ENCODE data around the gene ANKRD29. TPM values are rescaled to one million over a fixed set of nuclear protein-coding genes. Genes with fewer than 3 reads are reported as not detected.
"Not testable (repeated sequence)": the region's sequence is repeated elsewhere in the genome, so short reads cannot be mapped to it uniquely, and the experiment has no call there.

Gene ANKRD29
- total RNA-seq, 1 donor from 2014 or later: 72.0 TPM

DNA sequence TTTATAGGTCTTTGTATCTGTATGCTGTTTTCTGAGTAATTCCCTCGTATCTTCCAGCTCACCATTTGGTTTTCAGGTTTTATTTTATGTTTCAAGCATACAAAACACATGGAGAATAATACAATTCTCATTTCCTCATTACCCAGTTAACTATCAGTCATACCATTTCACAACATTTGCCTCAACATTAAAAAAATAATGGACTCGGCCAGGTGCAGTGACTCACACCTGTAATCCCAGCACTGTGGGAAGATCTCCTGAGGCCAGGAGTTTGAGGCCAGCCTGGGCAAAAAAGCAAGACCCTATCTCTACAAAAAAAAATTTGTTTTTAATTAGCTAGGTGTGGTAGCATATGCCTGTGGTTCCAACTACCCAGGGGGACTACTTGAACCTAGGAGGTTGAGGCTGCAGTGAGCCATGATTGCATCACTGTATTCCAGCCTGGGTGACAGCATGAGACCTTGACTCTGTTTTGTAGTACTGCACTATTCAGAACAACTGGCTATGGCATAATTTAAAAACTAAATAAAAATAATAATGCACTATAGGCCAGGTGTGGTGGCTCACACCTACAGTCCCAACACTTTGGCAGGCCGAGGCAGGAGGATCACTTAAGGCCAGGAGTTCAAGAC is 96.7 kb downstream of the ANKRD29 start:
- TF ChIP-seq, protein P1, sequence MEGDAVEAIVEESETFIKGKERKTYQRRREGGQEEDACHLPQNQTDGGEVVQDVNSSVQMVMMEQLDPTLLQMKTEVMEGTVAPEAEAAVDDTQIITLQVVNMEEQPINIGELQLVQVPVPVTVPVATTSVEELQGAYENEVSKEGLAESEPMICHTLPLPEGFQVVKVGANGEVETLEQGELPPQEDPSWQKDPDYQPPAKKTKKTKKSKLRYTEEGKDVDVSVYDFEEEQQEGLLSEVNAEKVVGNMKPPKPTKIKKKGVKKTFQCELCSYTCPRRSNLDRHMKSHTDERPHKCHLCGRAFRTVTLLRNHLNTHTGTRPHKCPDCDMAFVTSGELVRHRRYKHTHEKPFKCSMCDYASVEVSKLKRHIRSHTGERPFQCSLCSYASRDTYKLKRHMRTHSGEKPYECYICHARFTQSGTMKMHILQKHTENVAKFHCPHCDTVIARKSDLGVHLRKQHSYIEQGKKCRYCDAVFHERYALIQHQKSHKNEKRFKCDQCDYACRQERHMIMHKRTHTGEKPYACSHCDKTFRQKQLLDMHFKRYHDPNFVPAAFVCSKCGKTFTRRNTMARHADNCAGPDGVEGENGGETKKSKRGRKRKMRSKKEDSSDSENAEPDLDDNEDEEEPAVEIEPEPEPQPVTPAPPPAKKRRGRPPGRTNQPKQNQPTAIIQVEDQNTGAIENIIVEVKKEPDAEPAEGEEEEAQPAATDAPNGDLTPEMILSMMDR (IDR thresholded peaks at IDR 0.05): no peak
- Histone ChIP-seq H3K9me3 (no peaks in the 10 kb centered on the region), H3K27me3 (no peaks in the 10 kb centered on the region)

DNA sequence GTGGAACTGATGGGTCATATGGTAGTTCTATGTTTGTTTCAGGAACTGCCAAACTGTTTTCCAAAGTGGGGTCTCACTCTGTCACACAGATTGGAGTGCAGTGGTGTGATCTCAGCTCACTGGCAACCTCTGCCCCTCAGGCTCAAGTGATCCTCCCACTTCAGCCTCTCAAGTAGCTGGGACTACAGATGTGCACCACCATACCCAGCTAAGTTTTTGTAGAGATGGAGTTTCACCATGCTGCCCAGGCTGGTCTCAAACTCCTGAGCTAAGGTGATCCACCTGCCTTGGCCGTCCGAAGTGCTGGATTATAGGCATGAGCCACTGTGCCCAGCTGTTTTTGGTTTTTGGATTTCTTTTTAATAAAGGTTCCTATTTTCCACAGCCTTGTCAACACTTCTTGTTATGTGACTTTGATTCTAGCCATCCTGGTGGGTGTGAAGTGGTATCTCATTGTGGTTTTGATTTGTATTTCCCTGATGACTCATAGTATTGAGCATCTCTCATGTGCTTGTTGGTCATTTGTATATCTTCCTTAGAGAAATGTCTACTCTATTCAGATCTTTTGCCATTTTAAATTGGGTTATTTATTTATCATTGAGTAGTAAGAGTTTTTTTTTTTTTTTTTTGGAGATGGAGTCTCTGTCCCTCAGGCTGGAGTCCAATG is 99.2 kb downstream of the ANKRD29 start:
- Histone ChIP-seq H3K4me3 (no peak overlapping the region), H3K36me3 (peaks cover 95% of the 10 kb centered on the region), H3K27ac (no peak overlapping the region), H3K27me3 (no peaks in the 10 kb centered on the region), H3K9me3 (no peaks in the 10 kb centered on the region), H3K4me1 (no peaks in the 10 kb centered on the region)
- ATAC-seq (peak; percentile 73), DNase-seq (no peak)
- intact Hi-C loops (cut with DNase I): no loop called here
- TF ChIP-seq, protein P1 (IDR thresholded peaks at IDR 0.05): no peak

More for the DNA sequence above, 96.7 kb downstream of the ANKRD29 start:
- Histone ChIP-seq H3K4me3 (no peak overlapping the region), H3K36me3 (peaks cover 95% of the 10 kb centered on the region), H3K27ac (no peak overlapping the region), H3K4me1 (no peaks in the 10 kb centered on the region)
- DNase-seq: no peak
- ATAC-seq: peak; percentile 13
- intact Hi-C loops (cut with DNase I): no loop called here

DNA sequence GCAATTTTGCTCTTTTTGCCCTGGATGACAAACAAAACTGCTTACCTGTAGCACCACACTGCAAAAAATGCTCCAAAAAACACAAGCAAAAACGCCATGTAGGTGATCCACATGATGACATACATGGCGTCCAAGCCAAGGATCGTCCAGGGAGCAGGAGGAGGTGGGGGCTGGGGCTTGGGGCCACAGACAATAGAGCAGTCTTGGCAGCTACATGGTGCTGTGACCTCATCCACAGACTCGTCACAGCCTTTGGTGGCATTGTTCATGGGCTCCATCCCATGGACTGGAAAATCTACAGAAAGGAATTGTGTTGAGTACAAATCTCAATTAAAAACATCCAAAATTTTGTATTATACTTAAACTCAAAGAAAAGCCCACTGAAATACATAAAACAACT is 102.5 kb downstream of the ANKRD29 start:
- no peak overlapping the region for H3K27ac ChIP-seq
- no peak for DNase-seq
- no peaks in the 10 kb centered on the region for H3K4me1 ChIP-seq
- TF ChIP-seq, protein P1 (IDR thresholded peaks at IDR 0.05): no peak
- H3K9me3 ChIP-seq: no peaks in the 10 kb centered on the region
- no peaks in the 10 kb centered on the region for H3K27me3 ChIP-seq
- H3K36me3 ChIP-seq: peaks cover 98% of the 10 kb centered on the region
- H3K4me3 ChIP-seq: no peak overlapping the region
- intact Hi-C loops (cut with DNase I): no loop called here
- ATAC-seq: no peak

DNA sequence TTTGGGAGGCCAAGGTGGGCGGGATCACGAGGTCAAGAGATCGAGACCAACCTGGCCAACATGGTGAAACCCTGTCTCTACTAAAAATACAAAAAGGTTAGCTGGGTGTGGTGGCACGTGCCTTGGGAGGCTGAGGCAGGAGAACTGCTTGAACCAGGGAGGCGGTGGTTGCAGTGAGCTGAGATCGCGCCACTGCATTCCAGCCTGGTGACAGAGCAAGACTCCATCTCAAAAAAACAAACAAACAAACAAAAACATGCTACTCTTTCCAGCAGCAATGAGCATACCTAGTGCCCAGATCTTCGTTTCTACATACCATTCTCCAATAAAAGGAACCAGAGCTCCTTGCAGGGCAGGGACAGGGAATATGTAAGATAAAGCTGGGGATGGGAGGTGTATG is 105.2 kb downstream of the ANKRD29 start:
- intact Hi-C loops (cut with DNase I); H3K27ac ChIP-seq; DNase-seq; ATAC-seq; H3K9me3 ChIP-seq; H3K4me1 ChIP-seq; H3K27me3 ChIP-seq; H3K4me3 ChIP-seq: not testable (repeated sequence)
- H3K36me3 ChIP-seq: peaks cover 99% of the 10 kb centered on the region

DNA sequence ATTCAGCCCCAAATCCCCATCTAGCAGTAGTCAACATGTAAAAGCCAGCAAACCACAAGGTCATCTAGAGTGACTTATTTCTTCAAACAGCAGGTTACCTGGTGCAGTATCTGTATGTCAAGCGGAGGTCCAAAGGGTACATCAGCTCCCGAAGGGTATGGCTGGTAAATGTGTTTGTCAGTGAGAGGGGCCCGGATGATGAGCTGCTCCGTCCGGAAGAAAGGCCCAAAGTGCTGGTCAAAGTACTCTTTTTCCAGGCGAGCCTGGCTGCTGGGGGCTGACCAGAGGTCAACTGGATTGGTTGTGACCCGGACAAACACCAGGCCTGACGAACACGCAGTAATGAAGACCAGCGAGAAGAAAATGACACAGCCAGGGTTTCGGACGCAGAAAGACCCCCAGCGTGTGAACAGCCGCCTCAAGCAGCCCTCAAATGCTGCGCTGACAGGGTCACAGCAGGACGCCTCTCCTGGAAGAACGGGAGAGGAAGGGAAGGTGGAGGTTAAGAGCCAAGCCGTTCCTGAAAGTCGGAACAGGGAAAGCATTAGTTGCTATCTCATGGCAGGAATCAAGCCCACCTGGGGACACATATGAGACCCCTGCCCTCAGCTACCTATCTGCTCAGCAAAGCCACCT is 106.4 kb downstream of the ANKRD29 start:
- ATAC-seq (no peak), DNase-seq (no peak)
- intact Hi-C loops (cut with DNase I): no loop called here
- Histone ChIP-seq H3K27ac (no peak overlapping the region), H3K27me3 (no peaks in the 10 kb centered on the region), H3K9me3 (no peaks in the 10 kb centered on the region), H3K4me1 (peaks cover 10% of the 10 kb centered on the region), H3K4me3 (no peak overlapping the region), H3K36me3 (peaks cover 100% of the 10 kb centered on the region)
- TF ChIP-seq, protein P1 (IDR thresholded peaks at IDR 0.05): no peak

DNA sequence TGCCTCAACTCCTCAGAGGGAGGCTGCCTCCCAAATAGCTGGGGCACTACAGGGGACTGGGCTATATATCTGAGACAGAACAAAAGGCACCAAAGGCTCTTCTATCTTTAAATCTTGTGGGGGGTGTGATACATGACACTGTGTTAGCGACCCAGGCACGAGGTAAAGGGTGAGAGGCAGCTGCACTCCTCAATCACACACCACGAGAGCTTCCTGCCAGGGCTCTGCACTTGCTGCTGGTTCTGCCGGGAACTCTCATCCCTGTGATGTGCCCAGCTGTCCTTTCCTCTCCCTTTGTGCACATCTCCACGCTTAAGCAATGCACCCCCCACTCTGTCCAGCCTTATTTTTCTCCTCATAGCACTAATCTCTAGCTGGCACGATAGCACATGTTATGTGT is 108.8 kb downstream of the ANKRD29 start:
- Histone ChIP-seq H3K36me3 (peaks cover 100% of the 10 kb centered on the region), H3K4me3 (no peak overlapping the region), H3K27me3 (no peaks in the 10 kb centered on the region), H3K4me1 (peaks cover 10% of the 10 kb centered on the region), H3K27ac (no peak overlapping the region), H3K9me3 (no peaks in the 10 kb centered on the region)
- peak; percentile 4 for ATAC-seq
- no peak for DNase-seq
- intact Hi-C loops (cut with DNase I): no loop called here
- TF ChIP-seq, protein P1 (IDR thresholded peaks at IDR 0.05): no peak

Measured in upper lobe of right lung (tissue), 1 donor.